Skeletal muscle tissue (tissue), 4 donors: ENCODE results near the gene ASAP2. TPM values are rescaled to one million over a fixed set of nuclear protein-coding genes. Genes with fewer than 3 reads are reported as not detected.

Source experiments
- H3K27ac ChIP-seq: one replicate; pipeline ENCODE4 v1.7.0; 2013; ENCODE audit warnings: mild to moderate bottlenecking, low read depth, low read length, inconsistent platforms
- H3K27me3 ChIP-seq, 3 donors: one replicate each; pipeline ENCODE4 v1.7.0; 2013; ENCODE audit warnings: low read length in 3 of 3; ENCODE audit not compliant: control insufficient read depth in 3 of 3, insufficient read depth in 3 of 3
- H3K36me3 ChIP-seq, 3 donors: one replicate each; pipeline ENCODE4 v1.7.0; 2013; ENCODE audit warnings: low read length in 3 of 3; ENCODE audit not compliant: control insufficient read depth in 3 of 3, insufficient read depth in 3 of 3
- H3K4me1 ChIP-seq, 3 donors: one replicate each; pipeline ENCODE4 v1.7.0; 2013; ENCODE audit warnings: low read length in 3 of 3, mild to moderate bottlenecking in 3 of 3; ENCODE audit not compliant: control insufficient read depth in 3 of 3, insufficient read depth in 3 of 3
- H3K4me3 ChIP-seq, 3 donors: one replicate each; pipeline ENCODE4 v1.7.0; 2013; ENCODE audit warnings: low read length in 3 of 3
- H3K9ac ChIP-seq, 3 donors: one replicate each; pipeline ENCODE4 v1.7.0; 2013; ENCODE audit warnings: low read length in 3 of 3, mild to moderate bottlenecking in 3 of 3, moderate library complexity in 2 of 3, low read depth in 1 of 3
- H3K9me3 ChIP-seq, 3 donors: one replicate each; pipeline ENCODE4 v1.7.0; 2013; ENCODE audit warnings: low read length in 3 of 3; ENCODE audit not compliant: control insufficient read depth in 3 of 3
- total RNA-seq: library from RNA; depleted of rRNA; stranded (reverse); fragments of >200 nt; gene quantifications from one replicate; pipeline ENCODE4 v1.2.3, GENCODE V29; 2014
- donor health status: Osteomylitis.

The ASAP2 gene
- total RNA-seq, 1 donor from 2014 or later = 17.7 TPM

DNA sequence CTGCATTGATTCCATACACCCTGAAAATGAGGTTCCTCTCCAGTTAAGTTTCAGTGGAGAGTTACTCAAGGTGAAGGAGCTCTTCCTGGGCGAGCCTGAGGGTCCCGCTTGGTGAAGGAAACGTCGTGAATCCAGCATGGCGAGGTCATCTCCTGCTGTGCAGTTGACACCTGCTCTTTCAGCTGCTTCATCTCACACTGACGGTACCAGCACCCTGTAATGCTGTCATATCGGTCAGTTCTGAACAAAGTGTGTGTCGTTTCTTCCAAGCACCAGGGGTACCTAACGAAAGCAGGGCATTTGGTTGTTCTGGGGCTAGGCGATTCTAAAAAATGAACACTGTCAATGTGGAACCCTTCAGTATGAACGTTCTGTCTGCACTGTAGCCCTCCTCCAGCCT, 164.1 kb downstream of the ASAP2 start:
- Histone ChIP-seq H3K27me3 (no peaks in the 10 kb centered on the region), H3K4me1 (no peaks in the 10 kb centered on the region), H3K9me3 (no peaks in the 10 kb centered on the region), H3K36me3 (peaks cover 12 to 34% (median 20%) of the 10 kb centered on the region in 3 donors), H3K9ac (no peak overlapping the region), H3K4me3 (no peak overlapping the region), H3K27ac (no peak overlapping the region)

DNA sequence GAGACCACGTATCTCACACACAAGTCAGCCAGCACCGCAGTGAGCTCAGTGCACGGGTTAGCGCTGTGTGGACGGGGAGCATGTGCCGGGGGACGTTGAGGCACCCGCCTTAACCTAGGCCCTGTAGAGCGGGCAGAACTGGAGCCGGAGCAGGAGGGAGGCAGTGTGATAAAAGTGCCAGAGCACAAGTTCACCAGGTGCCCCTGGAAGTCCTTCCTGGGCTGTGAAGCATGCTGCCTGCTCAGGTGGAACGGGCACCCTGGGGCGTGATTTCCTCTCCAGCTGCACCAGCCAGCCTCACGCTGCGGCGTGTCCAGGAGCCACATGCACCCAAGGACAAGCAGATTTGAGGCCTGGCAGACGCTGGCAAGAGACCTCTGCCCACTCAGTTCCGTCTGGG, 166.4 kb downstream of the ASAP2 start:
- Histone ChIP-seq H3K27ac (no peak overlapping the region), H3K27me3 (no peaks in the 10 kb centered on the region), H3K9me3 (no peaks in the 10 kb centered on the region), H3K4me1 (peaks cover 4 to 8% (median 5%) of the 10 kb centered on the region in 3 donors), H3K4me3 (no peak overlapping the region), H3K9ac (no peak overlapping the region), H3K36me3 (peaks cover 12 to 34% (median 18%) of the 10 kb centered on the region in 3 donors)

DNA sequence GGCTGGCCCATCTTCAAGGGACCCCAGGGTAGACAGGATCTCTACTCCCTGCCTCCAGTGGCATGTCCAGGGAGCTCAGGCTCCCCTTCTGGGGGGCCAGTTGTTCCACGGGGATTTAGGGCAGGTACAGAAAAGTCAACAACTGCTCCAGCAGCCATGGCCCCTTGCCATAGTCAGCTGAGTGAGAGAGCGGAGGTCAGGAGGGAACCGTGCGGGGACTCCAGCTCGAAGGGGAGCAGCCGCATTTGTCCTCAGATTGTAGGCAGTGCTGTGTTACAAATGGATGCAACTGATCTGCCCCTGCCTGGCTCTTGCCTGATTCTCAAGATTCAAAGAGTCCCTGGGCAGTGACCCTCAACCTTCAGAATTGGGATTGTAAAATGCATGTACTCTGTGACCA, 166.9 kb downstream of the ASAP2 start:
- no peak overlapping the region for H3K9ac ChIP-seq
- H3K9me3 ChIP-seq = no peaks in the 10 kb centered on the region
- H3K4me1 ChIP-seq = peaks cover 5 to 9% (median 7%) of the 10 kb centered on the region in 3 donors
- H3K4me3 ChIP-seq = no peak overlapping the region
- H3K27ac ChIP-seq = no peak overlapping the region
- peaks cover 12 to 30% (median 18%) of the 10 kb centered on the region in 3 donors for H3K36me3 ChIP-seq
- no peaks in the 10 kb centered on the region for H3K27me3 ChIP-seq

DNA sequence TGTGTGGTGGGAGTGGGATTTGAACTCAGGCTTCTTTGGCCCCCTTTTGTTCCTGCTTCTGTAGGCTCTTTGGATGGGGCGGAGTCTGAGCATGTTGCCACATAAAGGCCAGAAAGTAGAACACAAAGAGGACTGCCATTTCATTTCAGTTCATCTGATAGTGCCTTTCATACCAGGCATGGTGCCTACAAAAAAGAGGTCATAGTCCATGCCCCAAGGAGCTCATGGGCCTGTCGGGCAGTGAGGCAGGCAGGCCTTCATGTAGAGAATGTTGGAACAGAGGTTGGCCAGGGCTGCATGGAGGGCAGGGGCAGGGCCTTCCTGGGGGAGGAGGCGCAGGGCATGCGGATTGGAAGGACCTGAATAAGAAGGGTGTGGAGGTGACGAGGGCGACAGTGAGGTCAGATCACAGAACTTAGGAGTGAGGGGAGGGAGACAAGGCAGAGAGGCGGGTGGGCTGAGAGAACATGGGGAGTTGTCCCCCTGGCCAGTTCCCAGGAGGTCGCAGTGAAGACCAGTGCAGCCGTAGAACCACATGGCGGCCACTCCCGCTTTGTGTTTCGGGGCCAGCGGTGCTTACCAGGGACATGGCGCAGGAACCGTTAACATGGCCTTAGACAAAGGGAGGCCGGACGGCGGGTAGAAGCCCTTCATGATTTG, 167.6 kb downstream of the ASAP2 start:
- Histone ChIP-seq H3K9ac (no peak overlapping the region), H3K36me3 (peaks cover 12 to 26% (median 23%) of the 10 kb centered on the region in 3 donors), H3K9me3 (no peaks in the 10 kb centered on the region), H3K4me1 (peaks cover 11 to 15% (median 12%) of the 10 kb centered on the region in 3 donors), H3K27me3 (no peaks in the 10 kb centered on the region), H3K4me3 (no peak overlapping the region), H3K27ac (no peak overlapping the region)

DNA sequence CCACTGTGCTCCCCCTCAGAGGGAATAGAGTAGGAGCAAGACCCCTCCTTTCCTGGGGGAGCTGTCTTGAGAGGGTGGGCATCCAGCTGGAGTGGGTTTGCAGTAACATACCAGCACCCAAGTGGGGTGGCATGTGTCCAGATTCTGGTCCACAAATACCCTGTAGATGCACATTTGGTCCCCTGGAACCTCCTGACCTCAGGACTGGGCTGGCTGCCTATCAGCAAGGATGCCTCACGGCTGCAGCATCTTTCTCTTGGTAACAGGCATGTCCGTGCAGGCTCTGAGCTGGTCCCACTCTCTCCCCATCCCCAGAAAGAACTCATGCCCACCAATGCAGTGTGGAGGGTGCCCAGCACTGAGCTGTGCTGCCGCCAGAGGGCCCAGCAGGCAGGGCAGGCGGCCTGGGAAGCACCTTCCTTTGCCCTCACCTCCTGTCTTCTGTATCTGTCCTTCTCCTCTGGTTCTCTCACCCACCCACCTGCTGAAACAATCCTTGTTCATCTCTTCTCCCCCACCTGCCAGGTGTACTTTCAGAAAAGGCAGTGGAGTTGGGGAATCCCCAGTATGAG, 169.3 kb downstream of the ASAP2 start:
- Histone ChIP-seq H3K4me1 (peaks cover 15 to 20% (median 19%) of the 10 kb centered on the region in 3 donors), H3K9ac (no peak overlapping the region), H3K27ac (no peak overlapping the region), H3K27me3 (no peaks in the 10 kb centered on the region), H3K36me3 (peaks cover 12 to 28% (median 18%) of the 10 kb centered on the region in 3 donors), H3K4me3 (no peak overlapping the region), H3K9me3 (no peaks in the 10 kb centered on the region)

DNA sequence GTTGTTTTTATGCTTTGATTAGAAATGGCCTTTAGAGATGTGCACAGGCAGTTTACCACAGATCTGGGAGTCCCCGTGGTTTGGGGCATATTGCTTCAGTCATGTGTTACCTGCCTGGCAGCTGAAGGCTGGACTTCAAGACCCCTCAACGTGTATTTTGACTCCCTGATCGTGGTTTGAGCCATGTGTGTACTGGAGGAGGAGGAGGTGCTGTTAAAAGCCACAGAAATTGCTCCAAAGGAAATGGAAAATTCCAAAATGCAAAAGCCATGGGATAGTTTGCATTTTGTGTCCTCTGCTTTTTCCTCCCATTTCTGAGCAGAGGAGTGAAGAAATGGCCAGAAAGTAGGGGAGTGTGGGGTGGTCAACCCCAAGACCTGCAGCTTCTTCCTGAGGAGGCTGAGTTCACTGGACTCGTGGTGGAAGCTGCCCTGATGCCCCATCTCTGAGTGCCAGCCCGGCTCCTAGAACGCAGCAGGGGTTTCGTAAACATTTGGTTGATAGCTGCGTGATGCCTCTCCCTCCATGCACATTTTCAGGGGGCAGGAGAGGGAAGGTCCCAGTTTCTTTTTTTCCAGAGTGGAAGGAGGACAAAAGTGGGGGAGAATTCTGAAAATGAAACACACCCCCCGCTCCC, 171.0 kb downstream of the ASAP2 start:
- no peaks in the 10 kb centered on the region for H3K27me3 ChIP-seq
- no peaks in the 10 kb centered on the region for H3K9me3 ChIP-seq
- H3K27ac ChIP-seq = peak overlapping the region; percentile 68
- peaks cover 21 to 26% (median 23%) of the 10 kb centered on the region in 3 donors for H3K4me1 ChIP-seq
- H3K9ac ChIP-seq = no peak overlapping the region
- peaks cover 12 to 23% (median 14%) of the 10 kb centered on the region in 3 donors for H3K36me3 ChIP-seq
- no peak overlapping the region for H3K4me3 ChIP-seq

DNA sequence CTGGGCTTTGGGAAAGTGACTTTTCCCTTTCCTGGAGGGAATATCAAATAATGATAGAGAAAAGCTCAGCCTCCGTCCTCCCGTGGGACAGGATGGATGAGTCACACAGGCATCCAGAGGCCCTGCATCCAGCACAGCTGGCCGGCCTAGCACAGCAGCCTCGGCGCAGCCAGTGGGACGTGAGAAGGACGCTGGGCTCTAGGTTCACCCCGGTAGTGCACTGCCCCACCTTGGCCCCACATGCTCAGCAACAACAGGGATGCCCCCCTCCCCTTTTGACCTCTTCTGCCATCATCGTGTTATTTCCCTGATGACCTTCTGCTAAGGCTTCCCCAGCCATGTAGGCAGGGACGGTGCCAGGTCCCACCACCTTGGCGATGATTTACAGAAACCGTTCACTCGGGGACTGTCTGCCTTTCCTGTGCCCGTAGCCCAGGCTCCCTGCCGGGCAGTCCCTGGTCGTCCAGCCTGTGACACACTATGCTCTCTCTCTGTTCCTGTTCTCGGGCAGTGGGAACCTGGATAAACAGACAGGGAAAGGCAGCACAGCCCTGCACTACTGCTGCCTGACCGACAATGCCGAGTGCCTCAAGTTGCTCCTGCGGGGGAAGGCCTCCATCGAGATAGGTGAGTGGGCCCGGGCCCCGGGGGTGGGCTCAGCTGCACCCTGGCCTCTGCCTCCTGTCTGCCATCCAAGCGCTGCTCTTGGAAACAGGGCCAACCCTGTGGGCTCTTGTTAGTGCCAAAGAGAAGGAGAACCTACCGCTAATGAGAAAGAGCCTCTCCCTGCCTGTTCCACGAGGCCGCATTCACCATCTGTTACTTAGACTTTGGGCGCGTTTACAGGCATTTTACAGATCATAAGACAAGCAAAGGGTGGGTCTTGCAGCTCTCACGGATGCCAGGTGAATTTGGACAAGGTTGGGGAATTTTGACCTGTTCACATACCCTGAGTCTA, 172.1 kb downstream of the ASAP2 start:
- peaks cover 4 to 14% (median 11%) of the 10 kb centered on the region in 3 donors for H3K36me3 ChIP-seq
- H3K4me3 ChIP-seq = peak overlapping the region in 1 of 3 donors; percentile 22
- H3K9me3 ChIP-seq = no peaks in the 10 kb centered on the region
- peak overlapping the region in 2 of 3 donors; percentile 14 to 40 for H3K9ac ChIP-seq
- peaks cover 21 to 26% (median 23%) of the 10 kb centered on the region in 3 donors for H3K4me1 ChIP-seq
- peak overlapping the region; percentile 68 for H3K27ac ChIP-seq
- no peaks in the 10 kb centered on the region for H3K27me3 ChIP-seq

DNA sequence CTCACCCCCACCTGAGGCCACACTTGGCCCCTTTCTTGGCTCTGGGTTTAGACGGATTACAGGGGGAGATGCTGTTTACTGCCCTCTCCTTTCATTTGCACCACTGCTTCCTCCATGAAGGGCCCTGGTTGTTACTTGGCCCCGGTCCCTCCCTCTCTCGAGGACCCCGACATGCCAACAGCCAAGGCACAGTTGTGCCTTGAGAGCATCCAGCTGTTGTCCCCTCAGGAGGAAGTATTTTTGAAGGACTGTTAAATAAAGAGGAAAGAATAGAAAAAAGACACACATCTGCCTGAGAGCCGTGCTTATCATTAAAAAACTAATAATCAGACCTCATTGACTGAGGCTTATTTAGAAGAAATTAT, 172.8 kb downstream of the ASAP2 start:
- no peak overlapping the region for H3K27ac ChIP-seq
- H3K36me3 ChIP-seq = peaks cover 0 to 16% (median 9%) of the 10 kb centered on the region in 3 donors

DNA sequence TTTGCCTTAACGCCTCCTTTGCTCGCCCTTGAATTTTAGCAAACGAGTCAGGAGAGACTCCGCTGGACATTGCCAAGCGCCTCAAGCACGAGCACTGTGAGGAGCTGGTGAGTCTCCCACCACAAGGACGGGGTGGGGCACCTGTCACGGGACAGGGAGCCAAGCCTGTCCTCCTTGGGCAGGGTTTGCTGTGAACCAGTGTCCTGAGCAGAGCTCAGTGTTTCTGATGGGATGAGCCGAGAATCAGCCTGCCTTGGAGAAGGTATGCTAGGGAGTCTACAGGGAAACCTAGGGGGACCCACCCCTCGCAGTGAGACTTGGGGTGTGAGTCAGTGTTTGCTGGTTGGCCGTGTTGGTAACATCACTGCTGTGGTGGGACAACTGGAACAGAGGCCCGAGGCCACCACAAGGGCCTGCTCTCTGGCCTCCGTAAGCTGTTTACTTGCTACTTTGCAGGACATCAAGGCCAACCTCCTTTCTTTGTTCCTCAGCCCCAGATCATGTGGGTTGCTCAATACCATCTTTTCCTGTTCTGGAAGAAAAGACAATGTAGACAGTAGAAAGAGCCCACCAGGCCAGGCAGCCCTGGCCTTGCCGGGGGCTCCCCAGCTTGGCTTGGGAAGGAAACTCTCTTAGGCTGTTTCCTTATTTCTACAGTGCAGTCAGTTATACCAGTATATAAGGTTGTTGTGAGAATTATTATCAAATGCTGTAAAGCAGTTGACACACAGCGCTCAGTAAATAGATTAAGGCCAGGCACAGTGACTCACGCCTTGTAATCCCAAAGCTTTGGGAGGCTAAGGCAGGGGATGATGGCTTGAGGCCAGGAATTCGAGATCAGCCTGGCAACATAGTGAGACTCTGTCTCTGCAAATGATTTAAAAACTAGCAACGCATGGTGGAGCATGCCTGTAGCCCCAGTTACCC, 174.4 kb downstream of the ASAP2 start:
- H3K36me3 ChIP-seq = peaks cover 0 to 15% (median 9%) of the 10 kb centered on the region in 3 donors
- peak overlapping the region; percentile 56 for H3K27ac ChIP-seq
- peaks cover 21 to 26% (median 23%) of the 10 kb centered on the region in 3 donors for H3K4me1 ChIP-seq
- H3K9me3 ChIP-seq = no peaks in the 10 kb centered on the region
- no peak overlapping the region for H3K9ac ChIP-seq
- no peaks in the 10 kb centered on the region for H3K27me3 ChIP-seq
- no peak overlapping the region for H3K4me3 ChIP-seq

More for the DNA sequence above, 172.8 kb downstream of the ASAP2 start:
- Histone ChIP-seq H3K4me1 (peaks cover 21 to 26% (median 23%) of the 10 kb centered on the region in 3 donors), H3K4me3 (no peak overlapping the region), H3K27me3 (no peaks in the 10 kb centered on the region), H3K9me3 (no peaks in the 10 kb centered on the region), H3K9ac (no peak overlapping the region)
